Memory B cell (primary cell): Measurements from ENCODE around the gene RSBN1.
"Not testable (repeated sequence)": the region's sequence is repeated elsewhere in the genome, so short reads cannot be mapped to it uniquely, and the experiment has no call there.

Experiments used
- ATAC-seq: fragments of 150-1000 bp; cut with Tn5 transposase; 2 replicates; pipeline ENCODE4 v1.10.0; 2021; ENCODE audit warnings: low read depth, mild to moderate bottlenecking, moderate library complexity
- DNase-seq, 2 donors: peaks; one replicate each; pipeline ENCODE4 v3.0.0; 2022; ENCODE audit warnings: low spot score in 2 of 2
- H3K27ac Mint-ChIP-seq: one replicate; pipeline ENCODE4 v1.8.0; 2022; ENCODE audit warnings: mild to moderate bottlenecking, moderate library complexity, mixed read lengths
- H3K27me3 Mint-ChIP-seq: one replicate; pipeline ENCODE4 v1.8.0; 2022; ENCODE audit warnings: mixed read lengths
- H3K36me3 Mint-ChIP-seq: one replicate; pipeline ENCODE4 v1.8.0; 2022; ENCODE audit warnings: mild to moderate bottlenecking, mixed read lengths
- H3K4me1 Mint-ChIP-seq: one replicate; pipeline ENCODE4 v1.8.0; 2022; ENCODE audit warnings: mixed read lengths
- H3K4me3 Mint-ChIP-seq: one replicate; pipeline ENCODE4 v1.8.0; 2022; ENCODE audit warnings: mild to moderate bottlenecking, moderate library complexity, mixed read lengths
- H3K9me3 Mint-ChIP-seq: one replicate; pipeline ENCODE4 v1.8.0; 2022; ENCODE audit warnings: mixed read lengths

RSBN1 gene

DNA sequence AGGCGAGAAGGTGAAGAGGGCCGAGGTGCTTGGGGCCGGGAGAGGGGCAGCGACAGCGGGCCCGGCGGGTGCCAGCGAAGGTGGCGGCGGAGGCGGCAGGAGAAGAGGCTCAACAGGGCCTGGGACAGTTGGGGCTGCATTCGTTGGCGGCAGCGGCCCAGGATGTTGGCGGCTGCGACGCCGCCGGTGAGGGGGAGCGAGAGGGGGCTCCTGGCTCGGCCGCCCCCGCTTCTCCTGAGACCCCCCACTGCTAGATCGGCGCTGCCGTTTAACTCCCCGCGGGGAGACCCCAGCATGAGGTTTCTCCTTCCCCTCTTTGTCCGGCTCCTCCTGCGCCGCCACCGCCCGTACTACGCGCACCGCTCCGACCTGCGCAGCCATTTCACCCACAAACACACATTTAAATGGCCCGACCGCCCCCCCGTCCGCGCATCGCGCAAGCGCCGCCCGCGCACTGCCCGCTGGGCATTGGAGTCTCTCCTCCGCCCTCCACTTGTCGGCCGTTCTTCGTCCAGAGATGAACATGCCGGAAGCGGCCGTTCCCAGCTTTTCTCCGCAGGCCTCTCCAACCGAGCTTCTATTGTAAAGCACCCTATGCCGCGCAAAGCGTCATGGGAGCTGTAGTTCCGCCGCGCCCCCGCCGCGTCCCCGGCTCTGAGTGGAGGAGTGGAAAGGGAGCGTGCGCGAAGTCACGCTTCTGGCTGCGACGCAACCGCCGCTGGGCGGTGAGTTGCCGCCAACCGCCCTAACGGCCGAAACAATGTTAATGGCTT is at the start of gene RSBN1:
Gene RSBN1, minus strand, starts transcription at position 589 of the 773 bp plus-strand sequence. Its CDS starts 64 bp downstream, at position 525.
- Mint-ChIP-seq H3K36me3 (peaks cover 8% of the 10 kb centered on the region), H3K27me3 (no peaks in the 10 kb centered on the region), H3K4me3 (peak within 1 kb of the TSS; percentile 93), H3K4me1 (peaks cover 26% of the 10 kb centered on the region), H3K27ac (peak within 1 kb of the TSS; percentile 96), H3K9me3 (no peaks in the 10 kb centered on the region)
- ATAC-seq: peak; percentile 85
- DNase-seq: peak; percentile 93 to 96

DNA sequence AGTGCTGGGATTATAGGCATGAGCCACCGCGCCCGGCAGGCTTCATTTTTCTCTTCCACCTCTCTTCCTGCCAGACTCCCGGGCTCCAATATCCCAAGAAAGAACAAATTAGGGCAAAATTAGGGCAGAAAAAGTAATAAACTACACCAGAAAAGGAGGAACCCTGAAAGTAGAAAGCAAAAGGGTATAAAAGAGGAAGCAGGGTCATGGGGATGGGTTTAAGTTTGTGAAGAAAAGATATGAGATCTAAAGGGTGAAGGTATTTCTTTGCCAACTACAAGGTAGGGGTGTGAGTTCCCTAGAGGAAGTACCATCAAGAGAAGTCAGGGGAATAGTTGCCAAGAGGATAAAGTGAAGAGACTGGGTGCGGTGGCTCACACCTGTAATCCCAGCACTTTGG is 49.4 kb upstream of the RSBN1 start:
- no peak for ATAC-seq
- Mint-ChIP-seq H3K27me3 (no peaks in the 10 kb centered on the region), H3K4me1 (peaks cover 52% of the 10 kb centered on the region), H3K9me3 (no peaks in the 10 kb centered on the region), H3K36me3 (peaks cover 17% of the 10 kb centered on the region), H3K4me3 (peak overlapping the region; percentile 32), H3K27ac (peak overlapping the region; percentile 80)
- no peak for DNase-seq

DNA sequence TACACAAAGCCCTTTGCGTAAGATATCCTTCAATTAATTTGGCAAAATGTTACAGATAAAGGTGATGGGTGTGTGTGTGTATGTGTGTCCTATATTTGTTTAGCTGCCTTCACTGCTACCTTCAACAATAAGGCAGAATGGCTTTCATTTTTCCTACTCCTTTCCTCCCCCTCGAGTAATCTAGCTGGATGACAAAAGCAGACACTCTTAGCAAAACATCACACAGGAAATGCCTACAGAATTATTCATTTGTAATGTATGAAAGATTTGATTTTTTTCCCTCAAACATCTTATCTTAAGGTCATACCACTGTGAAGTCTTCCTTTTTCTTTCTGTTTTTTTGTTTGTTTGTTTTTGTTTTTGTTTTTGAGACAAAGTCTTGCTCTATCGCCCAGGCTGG is 48.6 kb upstream of the RSBN1 start:
- DNase-seq: no peak
- H3K4me1 Mint-ChIP-seq: peaks cover 50% of the 10 kb centered on the region
- H3K27ac Mint-ChIP-seq: peak overlapping the region; percentile 80
- no peaks in the 10 kb centered on the region for H3K9me3 Mint-ChIP-seq
- H3K27me3 Mint-ChIP-seq: no peaks in the 10 kb centered on the region
- H3K36me3 Mint-ChIP-seq: peaks cover 21% of the 10 kb centered on the region
- H3K4me3 Mint-ChIP-seq: peak overlapping the region; percentile 7
- ATAC-seq: no peak

DNA sequence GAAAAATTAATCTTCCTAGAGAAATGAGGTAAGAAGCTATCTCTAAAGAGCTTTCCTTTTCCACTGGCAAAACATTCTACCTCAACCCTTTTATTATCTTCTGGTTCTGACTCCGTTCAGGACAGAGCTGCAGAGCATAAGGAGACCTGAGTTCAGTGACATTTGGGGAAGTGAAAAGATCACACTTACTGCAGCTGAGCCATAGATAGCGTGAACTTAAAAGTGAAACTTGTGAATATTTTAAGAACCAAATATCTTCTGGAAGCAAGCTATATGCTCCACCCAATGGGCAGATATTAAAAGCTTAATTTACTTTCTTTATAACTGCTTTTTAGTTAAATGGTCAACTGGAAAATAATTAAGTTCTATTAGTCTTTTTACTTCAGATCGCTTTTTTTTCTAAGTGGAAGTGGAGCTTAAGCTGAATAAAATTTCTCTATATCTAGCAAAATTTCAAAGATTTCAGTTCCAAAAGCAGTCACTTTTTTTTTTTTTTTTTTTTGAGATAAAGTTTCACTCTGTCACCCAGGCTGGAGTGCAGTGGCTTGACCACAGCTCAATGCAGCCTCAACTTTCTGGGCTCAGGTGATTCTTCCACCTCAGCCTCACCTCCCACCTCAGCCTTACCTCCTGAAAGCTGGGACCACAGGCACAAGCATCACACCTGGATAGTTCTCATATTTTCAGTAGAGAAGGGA is 47.4 kb upstream of the RSBN1 start:
- H3K4me1 Mint-ChIP-seq: peaks cover 46% of the 10 kb centered on the region

DNA sequence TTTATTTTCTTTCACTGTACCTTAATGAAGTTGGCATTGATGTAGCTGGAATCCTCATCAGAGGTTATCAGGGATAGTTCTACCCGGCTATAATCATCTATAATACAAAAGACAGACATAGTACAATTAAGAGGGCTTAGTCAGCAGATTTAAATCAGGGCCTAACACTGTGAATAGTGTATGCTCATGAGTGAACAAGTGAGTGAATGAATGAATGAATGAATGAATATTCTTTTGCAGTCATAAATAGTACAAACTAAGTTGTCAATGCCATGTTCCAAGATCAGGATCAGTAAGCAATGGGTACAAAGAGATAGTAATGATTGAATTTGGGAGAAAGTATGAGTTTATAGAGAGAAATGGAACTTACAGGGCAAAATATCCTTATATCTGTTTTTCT is 46.7 kb upstream of the RSBN1 start:
- H3K4me3 Mint-ChIP-seq: peak overlapping the region; percentile 67
- no peak for ATAC-seq
- no peaks in the 10 kb centered on the region for H3K9me3 Mint-ChIP-seq
- peaks cover 22% of the 10 kb centered on the region for H3K36me3 Mint-ChIP-seq
- peaks cover 46% of the 10 kb centered on the region for H3K4me1 Mint-ChIP-seq
- no peaks in the 10 kb centered on the region for H3K27me3 Mint-ChIP-seq
- DNase-seq: no peak
- peak overlapping the region; percentile 80 for H3K27ac Mint-ChIP-seq

More for the DNA sequence above, 47.4 kb upstream of the RSBN1 start:
- Mint-ChIP-seq H3K27me3 (no peaks in the 10 kb centered on the region), H3K4me3 (peak overlapping the region; percentile 67), H3K9me3 (no peaks in the 10 kb centered on the region), H3K27ac (peak overlapping the region; percentile 80), H3K36me3 (peaks cover 21% of the 10 kb centered on the region)
- DNase-seq (peak in 1 of 2 donors; percentile 43), ATAC-seq (peak; percentile 85)

DNA sequence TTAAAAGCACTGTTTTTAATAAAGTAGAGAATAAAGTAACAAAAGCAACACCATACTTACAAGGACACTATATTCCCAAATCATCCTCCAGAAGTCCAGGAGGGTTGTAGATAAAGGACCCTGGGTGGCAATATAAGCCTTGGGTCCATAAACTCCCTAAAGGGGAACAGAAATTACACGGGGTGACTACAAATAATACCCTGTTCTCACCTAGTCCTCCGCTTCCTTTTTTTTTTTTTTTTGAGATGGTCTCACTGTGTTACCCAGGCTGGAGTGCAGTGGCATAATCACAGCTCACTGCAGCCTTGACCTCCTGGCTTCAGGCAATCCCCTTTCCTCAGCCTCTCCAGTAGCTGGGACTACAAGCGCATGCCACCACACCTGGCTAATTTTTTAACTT is 46.1 kb upstream of the RSBN1 start:
- Mint-ChIP-seq H3K9me3 (no peaks in the 10 kb centered on the region), H3K4me1 (peaks cover 46% of the 10 kb centered on the region), H3K4me3 (peak overlapping the region; percentile 67), H3K36me3 (peaks cover 20% of the 10 kb centered on the region), H3K27me3 (no peaks in the 10 kb centered on the region), H3K27ac (peak overlapping the region; percentile 80)
- no peak for DNase-seq
- ATAC-seq: peak; percentile 72

DNA sequence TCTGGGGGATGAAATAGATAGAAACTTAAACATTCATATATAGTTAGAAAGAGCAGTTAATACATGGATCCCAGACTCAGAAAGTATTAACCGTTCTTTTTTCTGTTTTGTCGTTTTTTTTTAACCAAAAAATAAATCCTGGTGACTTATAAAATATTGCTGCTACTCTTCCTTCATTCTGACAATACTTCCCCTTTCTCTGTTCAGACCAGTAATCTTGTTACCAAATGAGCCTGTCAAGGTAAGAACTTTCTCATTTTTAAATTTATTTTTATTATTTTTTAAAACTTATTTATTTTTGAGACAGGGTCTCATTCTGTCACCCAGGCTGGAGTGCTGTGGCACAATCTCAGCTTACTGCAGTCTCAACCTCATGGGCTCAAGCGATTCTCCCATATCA is 45.5 kb upstream of the RSBN1 start:
- Mint-ChIP-seq H3K9me3 (no peaks in the 10 kb centered on the region), H3K36me3 (peaks cover 16% of the 10 kb centered on the region), H3K4me1 (peaks cover 42% of the 10 kb centered on the region), H3K4me3 (peak overlapping the region; percentile 67), H3K27me3 (no peaks in the 10 kb centered on the region), H3K27ac (peak overlapping the region; percentile 80)
- no peak for ATAC-seq
- DNase-seq: no peak

DNA sequence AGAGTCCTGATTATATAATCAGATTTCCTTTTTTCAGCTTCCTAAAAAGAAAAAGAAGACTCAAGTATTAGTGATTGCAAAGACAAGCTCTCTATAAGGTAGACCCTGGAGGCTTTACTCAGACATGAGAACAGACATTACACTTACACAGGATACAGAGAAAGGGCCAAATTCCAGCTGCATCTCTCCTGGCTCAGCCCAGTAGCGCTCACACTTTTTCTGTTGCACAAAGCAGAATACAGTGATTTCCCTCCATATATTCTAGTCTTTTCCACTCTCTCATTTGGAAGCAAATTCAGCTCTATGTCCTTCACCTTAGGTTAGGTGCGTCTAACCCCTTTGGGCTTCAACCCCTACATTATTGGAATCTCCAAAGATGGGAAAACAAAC is 44.1 kb upstream of the RSBN1 start:
- Mint-ChIP-seq H3K4me3 (no peak overlapping the region), H3K36me3 (peaks cover 11% of the 10 kb centered on the region), H3K4me1 (peaks cover 31% of the 10 kb centered on the region), H3K27ac (no peak overlapping the region), H3K9me3 (no peaks in the 10 kb centered on the region), H3K27me3 (no peaks in the 10 kb centered on the region)
- ATAC-seq: no peak
- DNase-seq: no peak

DNA sequence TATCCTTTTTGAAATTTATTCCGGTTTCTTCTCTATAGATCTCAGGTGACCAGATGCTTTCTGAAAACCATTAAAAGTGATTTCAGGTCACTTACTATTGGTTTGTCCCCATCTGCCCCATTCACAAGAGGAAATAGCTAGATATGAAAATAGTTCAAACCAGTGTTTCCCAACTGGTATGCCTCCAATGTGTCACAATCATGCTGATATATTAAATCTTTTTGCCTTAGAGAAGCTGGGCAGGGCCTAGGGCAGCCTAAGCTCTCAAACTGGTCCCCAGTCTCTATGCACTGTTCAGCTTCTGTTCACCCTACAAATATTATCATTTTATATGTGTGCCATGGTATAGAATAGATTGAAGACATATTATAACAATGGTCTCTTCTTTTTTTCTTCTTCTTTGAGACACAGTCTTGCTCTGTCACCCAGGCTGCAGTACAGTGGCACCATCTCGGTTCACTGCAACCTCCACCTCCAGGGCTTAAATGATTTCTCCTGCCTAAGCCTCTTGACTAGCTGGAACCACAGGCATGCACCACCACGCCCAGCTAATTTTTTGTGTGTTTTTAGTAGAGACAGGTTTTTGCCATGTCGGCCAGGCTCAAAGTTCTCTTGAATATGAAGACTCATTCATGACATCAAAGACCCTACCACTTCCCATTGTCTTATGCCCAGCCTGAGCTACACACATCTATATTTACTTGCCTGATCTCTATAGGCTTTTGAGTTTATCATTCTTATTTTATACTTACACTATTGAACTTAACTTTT is 43.5 kb upstream of the RSBN1 start:
- Mint-ChIP-seq H3K36me3 (peaks cover 12% of the 10 kb centered on the region), H3K4me1 (peaks cover 29% of the 10 kb centered on the region), H3K9me3 (no peaks in the 10 kb centered on the region), H3K4me3 (no peak overlapping the region), H3K27ac (no peak overlapping the region), H3K27me3 (no peaks in the 10 kb centered on the region)
- DNase-seq: no peak
- ATAC-seq: no peak

DNA sequence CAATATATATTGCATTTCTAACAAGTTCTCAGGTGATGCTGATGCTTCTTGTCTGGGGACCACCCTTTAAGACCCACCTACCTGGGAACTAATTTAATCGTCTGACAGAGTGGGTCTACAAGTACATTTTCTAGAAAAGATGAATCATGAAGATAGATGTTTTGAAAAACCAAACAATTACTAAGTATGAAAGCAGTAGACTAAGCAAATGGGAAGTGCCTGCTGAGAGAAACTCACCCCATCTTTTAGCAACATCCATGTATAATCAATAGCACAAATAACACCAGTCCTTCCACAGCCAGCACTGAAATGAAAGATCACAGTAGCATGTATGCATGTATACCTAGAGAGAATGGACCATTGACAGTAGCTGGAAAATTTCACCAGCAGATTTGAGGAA is 42.0 kb upstream of the RSBN1 start:
- Mint-ChIP-seq H3K4me3 (no peak overlapping the region), H3K36me3 (peaks cover 17% of the 10 kb centered on the region), H3K9me3 (peaks cover 2% of the 10 kb centered on the region), H3K27me3 (no peaks in the 10 kb centered on the region), H3K4me1 (peaks cover 25% of the 10 kb centered on the region), H3K27ac (no peak overlapping the region)
- no peak for DNase-seq
- no peak for ATAC-seq

DNA sequence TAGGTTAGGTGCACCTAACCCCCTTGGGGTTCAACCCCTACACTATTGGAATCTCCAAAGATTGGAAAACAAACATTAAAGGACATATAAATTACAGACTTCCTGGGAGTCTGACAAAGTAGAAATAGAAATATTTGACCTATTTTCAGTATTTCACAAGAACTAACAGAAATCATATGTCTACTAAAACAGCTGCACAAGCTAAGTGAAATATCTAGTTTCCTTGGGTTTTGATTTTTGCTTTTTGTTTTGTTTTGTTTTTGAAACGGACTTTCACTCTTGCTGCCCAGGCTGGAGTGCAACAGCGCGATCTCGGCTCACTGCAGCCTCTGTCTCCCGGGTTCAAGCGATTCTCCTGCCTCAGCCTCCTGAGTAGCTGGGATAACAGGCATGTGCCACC is 40.4 kb upstream of the RSBN1 start:
- not testable (repeated sequence) for H3K4me3 Mint-ChIP-seq, H3K27me3 Mint-ChIP-seq, ATAC-seq, H3K27ac Mint-ChIP-seq, H3K4me1 Mint-ChIP-seq, DNase-seq, H3K9me3 Mint-ChIP-seq
- peaks cover 17% of the 10 kb centered on the region for H3K36me3 Mint-ChIP-seq

DNA sequence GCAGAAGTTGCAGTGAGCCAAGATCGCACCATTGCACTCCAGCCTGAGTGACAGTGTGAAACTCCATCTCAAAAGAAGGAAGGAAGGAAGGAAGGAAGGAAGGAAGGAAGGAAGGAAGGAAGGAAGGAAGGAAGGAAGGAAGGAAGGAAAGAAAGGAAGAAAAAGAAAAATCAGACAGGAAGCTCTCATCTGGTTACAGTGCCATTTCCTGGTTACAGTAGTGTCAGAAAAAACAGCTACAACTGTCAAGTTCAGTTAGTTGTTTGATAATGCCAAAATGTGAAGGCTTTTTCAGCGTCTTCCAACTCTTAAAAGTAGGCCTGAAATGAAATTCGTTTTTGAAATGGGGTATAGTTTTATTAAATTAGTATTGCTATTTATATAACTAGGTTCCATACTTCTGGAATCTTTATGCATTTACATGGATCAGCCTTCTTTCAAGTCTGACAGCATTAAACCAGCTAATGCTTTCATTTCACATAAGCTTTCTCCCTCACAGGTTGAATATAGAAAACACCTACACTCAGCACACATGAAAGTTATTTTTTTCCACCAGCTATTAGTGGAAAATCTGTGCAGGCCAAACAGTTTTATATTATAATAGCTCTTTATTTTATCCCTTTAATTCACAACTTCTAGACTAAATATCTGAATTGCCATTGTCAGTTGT is 38.0 kb upstream of the RSBN1 start:
- DNase-seq (no peak), ATAC-seq (no peak)
- H3K36me3 Mint-ChIP-seq: peaks cover 26% of the 10 kb centered on the region
- no peak overlapping the region for H3K4me3 Mint-ChIP-seq
- peaks cover 2% of the 10 kb centered on the region for H3K9me3 Mint-ChIP-seq
- H3K27me3 Mint-ChIP-seq: no peaks in the 10 kb centered on the region
- peak overlapping the region; percentile 35 for H3K27ac Mint-ChIP-seq
- H3K4me1 Mint-ChIP-seq: peaks cover 6% of the 10 kb centered on the region

DNA sequence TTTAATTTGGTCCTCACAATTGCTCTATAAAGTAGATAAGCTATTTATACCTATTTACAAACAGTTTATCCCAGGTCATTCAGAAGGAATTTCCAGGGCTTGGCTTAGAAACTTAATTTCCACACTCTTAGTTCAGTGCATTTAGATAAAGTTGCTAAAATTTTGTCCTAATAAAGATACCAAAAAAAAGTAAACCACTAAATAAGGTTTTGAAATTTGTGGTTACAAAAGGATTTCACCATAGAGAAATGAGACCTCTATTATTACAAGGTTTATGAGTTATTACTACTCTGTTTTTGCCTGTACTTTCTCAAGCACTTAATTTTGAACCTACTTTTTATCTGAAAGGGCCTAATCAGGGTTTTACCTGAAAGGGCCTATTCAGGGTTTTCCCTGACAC is 36.8 kb upstream of the RSBN1 start:
- ATAC-seq (no peak), DNase-seq (no peak)
- Mint-ChIP-seq H3K27me3 (no peaks in the 10 kb centered on the region), H3K4me3 (no peak overlapping the region), H3K9me3 (peaks cover 2% of the 10 kb centered on the region), H3K36me3 (peaks cover 25% of the 10 kb centered on the region), H3K27ac (no peak overlapping the region), H3K4me1 (peaks cover 6% of the 10 kb centered on the region)
